ENCODE measurements around the gene GJB3.

Gene GJB3

DNA sequence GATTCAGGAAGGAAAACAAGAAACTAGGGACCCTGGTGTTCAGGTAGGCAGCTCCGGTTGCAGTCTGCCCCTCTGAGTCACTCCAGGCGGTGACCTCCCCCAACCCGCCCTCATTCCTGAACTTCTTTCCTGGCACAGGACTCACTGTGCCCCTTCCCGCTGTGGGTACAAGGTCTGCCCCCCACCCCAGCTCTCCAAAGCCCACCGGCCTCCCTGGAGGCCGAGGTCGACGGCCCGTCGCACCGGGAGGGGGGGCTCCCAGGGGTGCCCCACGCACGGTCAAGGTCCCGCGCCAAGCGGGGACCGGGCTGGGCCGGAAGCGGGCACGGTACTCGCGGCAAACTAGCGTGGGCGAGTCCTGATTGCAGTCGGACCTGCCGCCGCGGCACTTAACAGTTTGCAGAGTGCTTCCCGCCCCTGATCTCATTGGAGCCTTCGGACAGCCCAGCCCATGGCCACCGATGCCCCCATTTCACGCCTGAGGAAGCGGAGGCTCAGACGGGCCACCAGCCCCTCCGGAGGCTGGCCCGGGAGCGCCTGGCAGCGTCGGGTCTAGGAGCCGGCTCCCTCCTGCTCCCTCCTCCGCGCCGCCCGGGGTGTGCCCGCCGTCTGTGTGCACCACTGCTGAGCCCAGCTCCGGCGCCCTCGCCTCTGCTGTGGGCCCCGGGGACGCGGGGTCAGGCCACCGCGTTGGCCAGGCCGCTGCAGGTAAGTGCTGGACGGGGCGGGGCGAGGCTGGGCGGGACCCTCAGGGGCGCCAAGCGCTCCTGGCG lies at the start of gene GJB3:
Gene GJB3, plus strand, starts transcription at position 144 of the 773 bp plus-strand sequence. CDS start 3,549 bp downstream, outside the sequence.
- TF ChIP-seq GATA2 (IDR thresholded peaks at IDR 0.05; ENCODE audit: low read depth, low read length) (no peak), GATA3 (IDR thresholded peaks at IDR 0.05; ENCODE audit: low read depth, low read length) (no peak)

DNA sequence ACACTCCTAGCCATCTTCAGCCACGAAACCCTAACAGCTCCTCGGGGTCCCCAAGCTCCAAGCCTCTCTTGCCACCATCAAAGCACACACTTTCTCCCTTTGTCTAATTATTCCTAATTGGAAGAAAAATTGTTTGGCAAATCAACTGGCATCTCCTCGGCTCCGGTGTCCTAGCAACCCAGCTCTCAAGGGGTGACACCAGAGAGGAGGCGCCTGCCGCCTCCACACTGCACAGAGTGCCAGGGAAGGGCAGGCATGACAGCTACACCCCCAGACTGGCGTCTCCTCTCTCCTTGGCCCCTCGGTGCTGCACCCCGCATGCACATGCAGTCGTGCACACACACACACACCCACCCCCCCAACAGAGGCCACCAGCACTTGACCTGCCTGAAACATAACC lies 44.3 kb upstream of the GJB3 start:
- TF ChIP-seq GATA3 (IDR thresholded peaks at IDR 0.05; ENCODE audit: low read depth, low read length) (no peak), GATA2 (IDR thresholded peaks at IDR 0.05; ENCODE audit: low read depth, low read length) (no peak)

DNA sequence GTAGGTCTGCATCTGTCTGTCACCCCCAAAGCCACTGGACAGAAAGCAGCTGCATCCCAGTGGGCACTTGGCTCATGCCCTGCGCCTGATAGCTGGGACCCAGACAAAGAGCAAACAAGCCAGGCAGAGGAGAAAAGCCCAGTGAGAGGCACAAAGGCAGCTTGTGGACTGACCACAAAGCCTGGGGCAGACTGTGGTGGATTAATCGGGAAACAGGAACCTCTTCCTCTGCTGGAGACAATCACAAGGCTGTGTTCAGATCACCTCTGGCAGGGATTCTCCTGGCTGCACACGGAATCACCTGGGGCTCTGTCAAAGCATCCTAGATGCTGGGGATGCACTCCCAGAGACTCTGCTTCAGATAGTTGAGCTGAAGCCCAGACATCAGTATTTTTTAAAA lies 41.4 kb upstream of the GJB3 start:
- TF ChIP-seq GATA2 (IDR thresholded peaks at IDR 0.05; ENCODE audit: low read depth, low read length) = no peak

DNA sequence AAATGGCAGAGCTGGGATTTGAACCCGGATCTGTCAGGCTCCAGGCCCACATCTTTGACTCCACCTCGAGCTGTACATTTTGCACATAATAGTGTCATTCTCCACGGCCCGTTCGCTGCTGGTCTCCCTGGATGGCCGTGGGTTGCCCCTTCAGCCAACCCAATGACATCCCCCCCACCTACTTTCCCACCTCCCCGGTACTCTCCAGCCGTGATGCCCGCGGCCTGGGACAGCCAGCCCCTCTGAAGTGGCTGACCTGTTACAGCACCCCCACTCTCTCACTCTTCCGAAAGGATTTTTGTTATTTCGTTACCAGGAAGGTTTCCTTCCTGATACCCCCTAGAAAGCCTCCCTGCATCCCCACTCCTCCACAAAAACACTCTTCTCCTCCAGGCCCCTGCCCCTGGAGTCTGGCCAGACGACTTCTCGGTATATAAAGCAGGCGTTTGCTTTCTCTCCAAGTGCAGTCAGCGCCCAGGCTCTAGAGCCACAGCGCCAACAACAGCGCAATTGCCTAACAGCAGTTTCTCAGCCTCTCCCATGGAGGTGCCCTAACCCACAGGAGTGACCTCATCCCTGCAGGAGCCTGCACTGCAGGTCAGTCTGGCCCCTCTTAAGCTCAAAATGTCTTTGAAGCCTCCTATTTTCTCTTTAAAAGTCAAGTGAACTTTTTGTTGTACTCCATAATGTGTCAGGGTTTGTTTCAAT lies 40.7 kb upstream of the GJB3 start:
- TF ChIP-seq GATA3 (IDR thresholded peaks at IDR 0.05; ENCODE audit: low read depth, low read length) (no peak), GATA2 (IDR thresholded peaks at IDR 0.05; ENCODE audit: low read depth, low read length) (no peak)

DNA sequence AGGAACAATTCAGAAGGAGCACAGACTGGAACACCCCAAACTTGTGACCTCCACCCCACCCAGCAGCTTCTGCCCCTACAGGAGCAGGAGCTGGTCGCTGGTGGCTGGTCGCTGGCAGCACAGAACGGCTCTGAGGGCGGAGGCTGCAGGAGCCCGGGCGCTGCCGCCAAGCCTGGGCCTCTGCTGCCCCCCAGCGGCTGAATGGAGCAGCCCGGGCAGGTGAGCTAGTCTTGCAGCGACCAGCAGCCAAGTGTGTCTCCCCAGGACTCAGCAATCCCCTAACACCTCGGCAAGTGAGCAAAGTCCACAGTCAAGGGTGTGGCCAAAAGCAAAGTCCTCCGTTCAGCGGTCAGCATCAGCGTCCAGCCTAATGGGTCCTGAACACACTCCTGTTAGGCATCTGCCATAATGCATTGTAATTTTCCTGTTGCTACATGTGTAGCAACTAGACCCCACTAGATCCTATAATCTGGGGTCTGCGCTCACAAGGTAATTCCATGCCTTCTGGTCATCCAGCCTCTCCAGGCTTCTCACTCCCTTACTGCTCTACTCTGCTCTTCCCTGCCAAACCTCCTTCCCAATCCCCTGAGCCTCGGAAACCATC lies 38.2 kb upstream of the GJB3 start:
- no peak for TF ChIP-seq GATA2 (IDR thresholded peaks at IDR 0.05; ENCODE audit: low read depth, low read length)
- no peak for TF ChIP-seq GATA3 (IDR thresholded peaks at IDR 0.05; ENCODE audit: low read depth, low read length)

DNA sequence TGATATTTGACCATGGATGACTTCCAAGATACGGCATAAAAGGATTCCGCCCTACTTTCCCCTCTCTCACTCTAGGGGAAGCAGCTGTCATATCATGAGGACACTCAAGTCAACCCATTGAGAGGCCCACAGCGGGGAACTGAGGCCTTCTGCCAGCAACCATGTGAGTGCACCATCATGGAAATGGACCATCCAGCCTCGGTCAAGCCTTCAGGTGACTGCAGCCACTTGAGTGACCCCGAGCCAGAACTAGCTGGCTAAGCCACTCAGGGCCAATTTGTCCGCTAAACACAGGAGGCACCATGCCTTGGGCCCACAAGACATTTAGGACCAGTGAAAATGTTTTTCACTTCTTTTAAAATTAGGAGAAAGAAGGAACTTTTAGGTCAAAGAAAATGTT lies 37.2 kb upstream of the GJB3 start:
- no peak for TF ChIP-seq GATA2 (IDR thresholded peaks at IDR 0.05; ENCODE audit: low read depth, low read length)
- no peak for TF ChIP-seq GATA3 (IDR thresholded peaks at IDR 0.05; ENCODE audit: low read depth, low read length)

DNA sequence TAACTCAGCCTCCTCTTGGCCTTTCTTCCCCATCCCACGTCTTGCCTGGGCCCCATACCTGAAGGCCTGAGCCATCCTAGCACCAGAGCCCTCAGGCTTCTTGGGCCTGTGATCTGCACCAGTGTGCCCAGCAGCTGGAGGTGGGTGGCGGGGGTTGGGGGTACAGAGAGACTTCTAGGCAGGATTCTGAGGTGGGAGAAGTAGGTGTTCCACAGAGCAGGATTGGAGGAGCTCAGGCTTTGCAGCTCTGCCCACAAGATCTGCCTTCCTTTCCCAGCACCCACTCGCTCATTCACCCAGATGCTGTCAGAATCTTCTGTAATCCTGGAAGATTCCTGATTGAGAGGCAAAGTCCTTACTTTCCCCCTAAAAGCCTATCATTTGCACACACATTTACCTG lies 36.2 kb upstream of the GJB3 start:
- TF ChIP-seq GATA2 (IDR thresholded peaks at IDR 0.05; ENCODE audit: low read depth, low read length) = no peak
- TF ChIP-seq GATA3 (IDR thresholded peaks at IDR 0.05; ENCODE audit: low read depth, low read length) = no peak

DNA sequence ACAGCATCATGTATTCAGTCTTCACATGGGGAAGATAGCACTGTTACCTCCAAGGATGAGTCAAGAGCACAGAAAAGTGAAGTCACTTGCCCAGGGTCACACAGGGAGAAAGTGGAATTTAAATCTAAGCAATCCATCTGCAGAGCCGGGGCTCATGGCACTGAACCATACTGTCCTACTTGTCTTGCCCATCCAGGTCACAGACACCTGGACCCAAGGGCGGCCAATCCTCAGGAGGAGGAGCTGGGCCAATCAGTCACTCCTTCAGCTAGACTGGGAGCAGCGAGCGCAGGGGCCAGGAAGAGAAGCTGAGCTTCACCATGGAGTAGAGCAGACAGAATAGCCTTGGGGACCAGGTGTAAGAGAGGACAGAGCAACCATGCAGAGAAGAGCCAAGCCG lies 35.3 kb upstream of the GJB3 start:
- no peak for TF ChIP-seq GATA3 (IDR thresholded peaks at IDR 0.05; ENCODE audit: low read depth, low read length)
- TF ChIP-seq GATA2 (IDR thresholded peaks at IDR 0.05; ENCODE audit: low read depth, low read length) = no peak

DNA sequence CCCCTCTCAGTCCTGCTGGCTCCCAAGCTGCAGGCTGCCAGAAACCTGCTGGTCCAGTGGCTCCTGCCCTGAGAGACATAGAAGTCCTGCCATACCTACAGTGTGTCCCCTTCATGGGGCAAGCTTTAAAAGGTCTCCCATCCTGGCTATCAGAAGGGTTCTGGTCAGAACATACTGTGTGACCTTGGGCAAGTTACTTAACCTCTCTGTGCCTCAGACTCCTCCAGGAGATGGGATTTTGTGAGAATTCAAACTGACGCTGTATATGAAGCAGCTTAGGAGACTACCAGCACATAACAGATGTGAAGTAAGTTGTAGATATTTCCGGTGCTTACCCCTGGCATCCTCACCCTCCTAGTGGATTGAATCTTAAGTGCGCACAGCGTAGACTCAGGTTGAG lies 34.9 kb upstream of the GJB3 start:
- TF ChIP-seq GATA3 (IDR thresholded peaks at IDR 0.05; ENCODE audit: low read depth, low read length) = no peak
- TF ChIP-seq GATA2 (IDR thresholded peaks at IDR 0.05; ENCODE audit: low read depth, low read length) = no peak

DNA sequence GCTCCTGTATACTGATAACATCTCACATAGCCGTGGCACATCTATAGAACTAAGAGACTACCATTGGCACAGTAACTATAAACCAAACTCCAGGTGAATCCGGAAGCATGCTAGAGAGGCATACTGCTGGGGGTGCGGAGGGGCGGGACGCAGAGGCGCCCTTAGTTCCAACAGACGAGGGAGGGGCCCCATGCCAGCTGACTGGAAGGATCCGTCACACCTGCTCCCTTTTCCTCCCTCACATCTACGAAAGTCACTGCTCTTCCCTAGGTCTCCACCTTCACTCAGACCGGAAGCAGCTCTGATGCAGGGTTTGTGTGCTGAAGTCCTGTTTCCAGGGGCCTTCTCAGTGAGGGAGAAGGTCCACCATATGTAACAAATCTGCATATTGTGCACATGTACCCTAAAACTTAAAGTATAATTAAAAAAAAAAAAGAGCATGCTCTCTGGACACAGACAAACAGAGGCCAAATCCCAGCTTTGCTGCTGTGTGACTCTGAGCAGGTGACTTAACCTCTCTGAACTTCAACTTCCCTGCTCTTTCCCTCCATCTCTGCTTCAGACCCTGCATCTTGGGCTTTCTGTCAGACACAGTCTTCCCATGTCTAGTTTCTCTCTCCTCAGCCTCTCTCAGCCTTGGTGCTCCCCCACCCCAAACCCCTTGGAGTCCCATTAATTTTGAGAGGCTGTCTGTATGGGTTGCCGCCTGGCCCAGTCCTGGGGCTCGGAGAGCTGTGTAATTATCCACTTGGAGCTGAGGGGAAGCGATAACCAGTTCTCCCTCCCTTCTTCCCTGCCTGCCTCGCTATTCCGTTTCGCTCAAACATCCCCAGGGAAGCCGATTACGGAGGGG lies 34.0 kb upstream of the GJB3 start:
- TF ChIP-seq GATA2 (IDR thresholded peaks at IDR 0.05; ENCODE audit: low read depth, low read length) (no peak), GATA3 (IDR thresholded peaks at IDR 0.05; ENCODE audit: low read depth, low read length) (no peak)

DNA sequence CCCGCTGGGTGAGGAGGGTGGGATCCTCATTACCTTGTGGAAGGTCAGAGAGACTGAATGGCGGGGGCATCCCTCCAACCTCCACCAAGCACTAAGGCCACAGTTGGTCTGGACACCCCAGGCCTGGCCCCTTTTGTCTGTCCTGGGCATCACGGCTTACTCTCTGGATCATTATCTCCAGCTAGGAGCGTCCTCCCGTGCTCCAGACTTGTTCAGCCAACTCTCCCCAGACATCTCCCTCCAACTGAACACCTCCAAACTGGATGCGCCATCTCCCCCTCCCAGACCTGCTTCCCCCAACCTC lies 33.4 kb upstream of the GJB3 start:
- TF ChIP-seq GATA2 (IDR thresholded peaks at IDR 0.05; ENCODE audit: low read depth, low read length) (no peak), GATA3 (IDR thresholded peaks at IDR 0.05; ENCODE audit: low read depth, low read length) (no peak)

DNA sequence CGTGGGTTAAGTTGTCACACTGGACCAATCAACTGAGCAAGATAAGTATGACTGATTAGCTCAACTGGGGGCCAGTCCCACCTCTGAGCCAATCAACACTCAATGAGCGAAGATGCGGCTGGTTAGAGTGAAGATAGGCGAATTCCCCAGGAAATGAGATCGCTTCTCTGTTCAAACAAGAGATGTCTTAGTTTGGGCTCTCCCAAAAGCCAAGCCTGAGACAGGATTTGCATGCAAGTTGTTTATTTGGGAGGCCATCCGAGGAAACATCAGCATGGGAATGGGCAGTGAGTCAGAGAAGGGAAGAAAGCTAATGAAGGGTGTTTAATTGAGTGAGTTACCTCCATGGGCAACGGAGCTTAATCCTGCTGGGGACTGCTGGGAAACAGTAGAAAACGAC lies 31.0 kb upstream of the GJB3 start:
- TF ChIP-seq GATA2 (IDR thresholded peaks at IDR 0.05; ENCODE audit: low read depth, low read length) (no peak), GATA3 (IDR thresholded peaks at IDR 0.05; ENCODE audit: low read depth, low read length) (no peak)

DNA sequence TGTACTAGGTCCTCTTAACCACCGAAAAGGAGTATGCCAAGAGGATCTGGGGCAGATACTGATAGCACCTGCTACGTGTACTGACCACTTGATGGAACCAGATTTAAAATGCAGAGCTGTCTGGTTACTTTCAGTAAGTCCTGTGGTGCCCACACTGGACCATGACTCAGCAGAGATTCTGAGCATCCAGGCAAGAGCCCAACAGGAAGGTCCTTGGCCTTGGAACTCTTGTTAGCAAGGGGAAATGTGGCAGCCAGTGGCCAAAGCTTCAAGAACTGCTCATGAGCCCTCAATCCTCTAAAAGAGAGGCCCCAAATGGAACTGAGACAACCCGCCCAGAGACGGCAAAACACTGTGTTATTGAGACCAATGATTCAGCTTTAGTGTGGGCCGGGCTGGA lies 30.4 kb upstream of the GJB3 start:
- no peak for TF ChIP-seq GATA3 (IDR thresholded peaks at IDR 0.05; ENCODE audit: low read depth, low read length)
- TF ChIP-seq GATA2 (IDR thresholded peaks at IDR 0.05; ENCODE audit: low read depth, low read length) = no peak

DNA sequence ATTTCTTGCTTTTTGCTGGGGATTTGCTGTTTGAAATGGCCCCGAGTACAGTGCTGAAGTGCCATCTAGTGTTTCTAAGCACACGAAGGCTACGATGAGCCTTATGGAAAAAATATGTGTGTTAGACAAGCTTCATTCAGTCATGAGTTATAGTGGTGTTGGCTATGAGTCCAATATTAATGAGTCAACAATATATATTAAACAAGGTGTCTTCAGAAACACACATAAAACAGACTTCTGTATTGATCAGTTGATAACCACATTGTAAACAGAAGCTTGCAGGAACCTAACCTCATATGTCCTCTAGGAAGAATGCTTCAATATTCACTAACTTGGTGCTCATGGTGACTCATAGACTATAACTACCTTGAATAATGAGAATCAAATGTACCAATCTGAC lies 27.9 kb upstream of the GJB3 start:
- TF ChIP-seq GATA3 (IDR thresholded peaks at IDR 0.05; ENCODE audit: low read depth, low read length) (no peak), GATA2 (IDR thresholded peaks at IDR 0.05; ENCODE audit: low read depth, low read length) (no peak)
